ENCODE results near the gene DOCK1.
"Not testable (repeated sequence)": the region's sequence is repeated elsewhere in the genome, so short reads cannot be mapped to it uniquely, and the experiment has no call there.

DOCK1 gene

GRCh38 chr10:126904818-126905701 is at the start of gene DOCK1:
Gene DOCK1 (plus strand): TSS chr10:126905428. CDS start chr10:126905518, 90 bp downstream.
- DNase-seq = peak in 6 of 14 donors; percentile 7 to 52 (median 44)

GRCh38 chr10:126857178-126857806 is 47.9 kb upstream of the DOCK1 start:
- no peak for DNase-seq

GRCh38 chr10:126867567-126868365 is 37.5 kb upstream of the DOCK1 start:
- DNase-seq = no peak

GRCh38 chr10:126868371-126868770 is 36.9 kb upstream of the DOCK1 start:
- DNase-seq = no peak

- DNase-seq = no peak
Measured at GRCh38 chr10:126872135-126872534, 33.1 kb upstream of the DOCK1 start.

GRCh38 chr10:126872768-126873167 is 32.5 kb upstream of the DOCK1 start:
- DNase-seq = no peak

- no peak for DNase-seq
Measured at GRCh38 chr10:126876456-126876855, 28.8 kb upstream of the DOCK1 start.

GRCh38 chr10:126877390-126877789 is 27.8 kb upstream of the DOCK1 start:
- no peak for DNase-seq

- no peak for DNase-seq
Measured at GRCh38 chr10:126878594-126878993, 26.6 kb upstream of the DOCK1 start.

GRCh38 chr10:126880926-126881325 is 24.3 kb upstream of the DOCK1 start:
- DNase-seq = no peak

- DNase-seq = not testable (repeated sequence)
Measured at GRCh38 chr10:126882055-126882454, 23.2 kb upstream of the DOCK1 start.

- DNase-seq = not testable (repeated sequence)
Measured at GRCh38 chr10:126888436-126888835, 16.8 kb upstream of the DOCK1 start.

- no peak for DNase-seq
Measured at GRCh38 chr10:126889421-126889820, 15.8 kb upstream of the DOCK1 start.

- not testable (repeated sequence) for DNase-seq
Measured at GRCh38 chr10:126890797-126891196, 14.4 kb upstream of the DOCK1 start.

- no peak for DNase-seq
Measured at GRCh38 chr10:126892226-126893175, 12.7 kb upstream of the DOCK1 start.

- DNase-seq = no peak
Measured at GRCh38 chr10:126893206-126893605, 12.0 kb upstream of the DOCK1 start.

GRCh38 chr10:126893841-126894240 is 11.4 kb upstream of the DOCK1 start:
- no peak for DNase-seq

GRCh38 chr10:126895214-126895781 is 9.9 kb upstream of the DOCK1 start:
- DNase-seq = no peak

GRCh38 chr10:126898460-126898859 is 6.8 kb upstream of the DOCK1 start:
- no peak for DNase-seq

- not testable (repeated sequence) for DNase-seq
Measured at GRCh38 chr10:126899529-126899928, 5.7 kb upstream of the DOCK1 start.

GRCh38 chr10:126902157-126902556 is 3.1 kb upstream of the DOCK1 start:
- DNase-seq = no peak
